NCI-H2107 treated with DMSO at 0.1 percent for 48 hours (cell line): ENCODE measurements around the gene NOC4L.

Experiments
- DNase-seq: peaks from one replicate; lab custom pipeline; 2025; ENCODE audit not compliant: unreplicated experiment; lab: John Stamatoyannopoulos, UW

Gene NOC4L

DNA sequence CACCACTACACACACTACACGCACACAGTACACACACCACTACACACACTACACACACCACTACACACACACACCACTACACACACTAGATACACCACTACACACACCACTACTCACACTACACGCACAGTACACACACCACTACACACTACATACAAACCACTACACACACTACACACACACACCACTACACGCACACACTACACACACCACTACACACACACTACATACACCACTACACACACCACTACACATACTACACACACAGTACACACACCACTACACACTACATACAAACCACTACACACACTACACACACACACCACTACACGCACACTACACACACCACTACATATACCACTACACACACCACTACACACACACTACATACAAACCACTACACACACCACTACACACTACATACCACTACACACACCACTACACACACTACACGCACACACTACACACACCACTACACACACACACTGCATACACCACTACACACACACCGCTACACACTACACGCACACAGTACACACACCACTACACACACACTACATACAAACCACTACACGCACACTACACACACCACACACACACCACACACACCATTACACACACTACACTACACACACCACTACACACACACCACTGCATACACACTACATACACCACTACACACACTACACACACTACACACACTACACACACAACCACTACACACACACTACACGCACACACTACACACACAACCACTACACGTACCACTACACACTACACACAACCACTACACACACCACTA is 11.7 kb downstream of the NOC4L start:
- no peak for DNase-seq

- no peak for DNase-seq
Observed at GRCh38 chr12:132156573-132157325, 12.5 kb downstream of the NOC4L start.

DNA sequence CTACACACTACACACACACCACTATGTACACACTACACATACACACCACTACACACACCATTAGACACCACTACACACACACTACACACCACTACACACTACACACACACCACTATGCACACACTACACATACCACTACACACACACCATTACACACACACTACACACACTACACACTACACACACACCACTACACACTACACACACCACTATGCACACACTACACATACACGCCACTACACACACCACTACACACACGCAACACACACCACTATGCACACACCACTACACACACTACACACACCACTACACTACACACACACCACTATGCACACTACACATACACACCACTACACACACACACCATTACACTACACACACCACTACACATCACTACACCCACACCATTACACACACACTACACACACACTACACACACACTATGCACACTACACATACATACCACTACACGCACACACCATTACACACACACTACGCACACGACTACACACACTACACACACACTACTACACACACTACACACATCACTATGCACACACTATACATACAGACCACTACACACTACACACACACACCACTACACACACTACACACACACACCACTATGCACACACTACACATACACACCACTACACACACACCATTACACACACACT is 13.6 kb downstream of the NOC4L start:
- no peak for DNase-seq

DNA sequence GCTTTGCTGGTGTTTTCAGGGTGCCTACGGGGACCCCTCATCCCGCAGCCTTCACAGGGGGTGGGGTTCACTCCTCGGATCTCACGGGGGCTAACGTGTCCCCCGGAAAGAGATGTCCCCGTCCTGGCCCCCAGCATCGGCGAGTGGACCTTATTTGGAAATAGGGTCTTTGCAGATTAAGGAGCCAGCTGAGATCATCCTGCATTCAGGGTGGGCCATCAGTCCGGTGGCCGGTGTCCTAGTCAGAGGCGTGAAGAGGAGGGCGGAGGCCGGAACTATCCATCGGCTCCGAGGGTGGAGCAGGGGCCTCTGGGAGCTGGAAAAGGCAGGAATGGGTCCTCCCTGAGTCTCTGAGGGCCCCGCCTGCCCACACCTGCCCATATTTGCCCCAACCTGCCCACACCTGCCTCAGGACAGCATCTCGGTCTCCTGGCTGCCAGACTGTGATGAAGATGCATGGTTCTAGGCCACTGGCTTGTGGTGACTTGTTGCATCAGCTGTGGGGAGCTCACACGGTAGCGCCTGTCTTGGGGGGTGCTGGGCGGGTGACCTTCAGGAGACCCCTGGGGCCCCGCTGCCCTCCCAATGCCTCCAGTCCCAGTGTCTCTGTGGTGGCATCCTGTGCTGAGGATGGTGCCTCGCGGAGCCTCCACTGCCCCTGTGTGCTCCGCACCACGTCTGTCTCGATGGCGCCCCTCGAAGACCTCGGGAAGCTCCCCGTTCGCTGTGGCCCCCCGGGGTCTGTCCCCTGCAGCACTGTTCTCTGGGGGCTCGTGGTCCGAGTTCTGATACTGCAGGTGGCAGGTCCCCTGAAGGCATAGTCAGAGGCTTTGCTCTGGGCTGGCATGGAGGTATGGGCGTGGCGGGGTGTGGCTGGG is 14.7 kb downstream of the NOC4L start:
- no peak for DNase-seq

GRCh38 chr12:132159555-132160003 is 15.3 kb downstream of the NOC4L start:
- no peak for DNase-seq

- DNase-seq: no peak
Observed at GRCh38 chr12:132160016-132160415, 15.8 kb downstream of the NOC4L start.

DNA sequence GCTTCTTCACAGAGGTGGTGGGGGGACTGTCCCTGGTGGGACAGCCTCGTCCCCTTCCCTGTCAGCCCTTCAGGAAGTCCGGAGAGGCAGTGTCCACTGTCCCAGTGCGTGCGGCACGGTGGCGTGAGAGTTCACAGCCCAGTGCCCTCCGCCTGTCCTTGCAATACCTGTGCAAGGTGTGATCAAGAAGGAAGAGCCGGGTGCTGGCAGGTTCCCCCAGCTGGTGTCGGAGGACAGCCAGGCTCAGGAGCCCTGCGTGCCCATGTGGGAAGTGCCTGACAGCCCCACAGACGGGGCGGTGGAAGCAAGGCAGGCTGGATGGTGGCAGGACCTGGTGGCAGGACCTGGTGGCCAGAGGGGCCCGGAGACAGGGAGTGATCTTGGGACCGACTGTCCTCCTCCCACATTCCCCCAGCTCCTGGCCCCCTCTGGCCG is 16.4 kb downstream of the NOC4L start:
- no peak for DNase-seq

DNA sequence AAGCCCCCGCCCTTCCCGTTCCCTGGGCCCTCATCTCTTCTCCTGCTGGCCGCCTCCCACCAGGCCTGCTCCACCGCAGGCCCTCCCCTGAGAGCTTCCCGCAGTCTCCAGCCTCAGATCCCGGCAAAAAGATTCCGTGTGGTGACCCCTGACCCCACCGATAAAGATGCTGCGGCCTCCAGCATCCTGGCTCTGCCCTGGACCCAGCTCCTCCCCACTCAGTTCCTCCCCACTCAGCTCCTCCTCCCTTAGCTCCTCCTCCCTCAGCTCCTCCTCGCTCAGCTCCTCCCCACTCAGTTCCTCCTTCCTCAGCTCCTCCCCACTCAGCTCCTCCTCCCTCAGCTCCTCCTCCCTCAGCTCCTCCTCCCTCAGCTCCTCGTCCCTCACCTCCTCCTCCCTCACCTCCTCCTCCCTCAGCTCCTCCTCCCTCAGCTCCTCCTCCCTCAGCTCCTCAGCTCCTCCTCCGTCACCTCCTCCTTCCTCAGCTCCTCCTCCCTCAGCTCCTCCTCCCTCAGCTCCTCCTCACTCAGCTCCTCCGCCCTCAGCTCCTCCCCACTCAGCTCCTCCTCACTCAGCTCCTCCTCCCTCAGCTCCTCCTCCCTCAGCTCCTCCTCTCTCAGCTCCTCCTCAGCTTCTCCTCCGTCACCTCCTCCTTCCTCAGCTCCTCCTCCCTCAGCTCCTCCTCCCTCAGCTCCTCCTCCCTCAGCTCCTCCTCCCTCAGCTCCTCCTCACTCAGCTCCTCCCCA is 17.0 kb downstream of the NOC4L start:
- DNase-seq: no peak

DNA sequence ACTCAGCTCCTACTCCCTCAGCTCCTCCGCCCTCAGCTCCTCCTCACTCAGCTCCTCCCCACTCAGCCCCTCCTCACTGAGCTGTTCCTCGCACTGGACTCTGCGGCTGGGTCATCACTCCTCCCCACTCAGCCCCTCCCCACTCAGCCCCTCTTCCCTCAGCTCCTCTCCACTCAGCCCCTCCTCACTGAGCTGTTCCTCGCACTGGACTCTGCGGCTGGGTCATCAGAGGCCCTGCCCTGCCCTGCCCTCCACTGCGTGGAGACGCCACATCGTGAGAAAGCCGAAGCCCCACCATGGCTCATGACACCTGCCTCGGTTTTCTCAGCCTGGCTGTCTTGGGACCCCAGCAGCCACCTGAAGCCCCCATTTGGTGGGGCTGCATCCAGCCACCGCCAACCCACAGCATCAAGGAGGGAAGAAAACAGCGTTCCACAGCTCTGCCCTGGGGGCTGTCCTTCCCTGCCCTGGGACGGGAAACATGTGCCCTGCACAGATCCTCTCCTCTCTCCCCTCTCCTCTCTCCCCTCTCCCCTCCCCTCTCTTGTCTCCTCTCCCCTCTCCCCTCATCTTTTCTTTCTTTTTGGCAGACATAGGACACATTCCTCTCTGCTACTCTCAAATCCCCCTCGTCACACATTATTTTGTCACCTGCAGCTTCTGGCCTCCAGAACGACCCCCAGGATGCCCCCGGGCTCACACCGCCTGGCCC is 17.7 kb downstream of the NOC4L start:
- no peak for DNase-seq

DNA sequence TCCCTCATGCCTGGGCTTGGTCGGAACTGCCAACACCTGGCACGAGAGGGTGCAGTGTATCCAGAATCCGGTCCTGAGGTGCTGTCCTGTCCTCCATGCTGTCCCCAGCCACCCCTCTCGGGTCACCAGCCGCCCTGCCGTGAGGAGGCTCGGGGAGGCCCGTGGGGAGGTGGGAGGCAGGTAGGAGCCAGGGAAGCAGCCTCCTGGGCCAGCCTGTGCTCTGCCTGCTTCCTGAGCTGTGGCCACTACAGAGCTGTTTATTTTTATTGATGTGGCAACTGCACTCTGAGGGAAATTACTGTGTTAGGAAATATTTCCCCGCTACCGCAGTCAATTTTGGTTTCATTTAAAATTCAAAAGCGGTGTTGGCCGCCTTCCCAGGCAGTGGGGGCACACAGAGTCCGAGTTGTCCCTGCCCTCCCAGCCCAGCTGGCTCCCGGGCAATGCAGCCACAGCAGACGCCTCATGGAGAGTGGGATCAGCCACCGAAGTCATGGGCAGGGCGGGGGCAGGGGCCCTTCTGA is 18.3 kb downstream of the NOC4L start:
- DNase-seq: peak; percentile 35

GRCh38 chr12:132163041-132163910 is 19.0 kb downstream of the NOC4L start:
- DNase-seq: no peak

- DNase-seq: no peak
Observed at GRCh38 chr12:132163911-132164288, 19.6 kb downstream of the NOC4L start.

- no peak for DNase-seq
Observed at GRCh38 chr12:132164426-132164825, 20.2 kb downstream of the NOC4L start.

GRCh38 chr12:132165584-132165983 is 21.3 kb downstream of the NOC4L start:
- DNase-seq: no peak

- DNase-seq: no peak
Observed at GRCh38 chr12:132166093-132166492, 21.8 kb downstream of the NOC4L start.

- no peak for DNase-seq
Observed at GRCh38 chr12:132166801-132167591, 22.7 kb downstream of the NOC4L start.

- no peak for DNase-seq
Observed at GRCh38 chr12:132167611-132168310, 23.5 kb downstream of the NOC4L start.
